Stimulated activated CD4-positive, alpha-beta T cell treated with anti-CD3 and anti-CD28 coated beads, Interleukin-15, amount 100 ng/mL, for 48 hours (primary cell): ENCODE results near the gene NFYA.

ENCODE experiments used
- DNase-seq, 2 donors: peaks; one replicate each; pipeline ENCODE4 v3.0.0-alpha.2; 2020; ENCODE audit warnings: low read depth in 2 of 2

NFYA gene

DNA sequence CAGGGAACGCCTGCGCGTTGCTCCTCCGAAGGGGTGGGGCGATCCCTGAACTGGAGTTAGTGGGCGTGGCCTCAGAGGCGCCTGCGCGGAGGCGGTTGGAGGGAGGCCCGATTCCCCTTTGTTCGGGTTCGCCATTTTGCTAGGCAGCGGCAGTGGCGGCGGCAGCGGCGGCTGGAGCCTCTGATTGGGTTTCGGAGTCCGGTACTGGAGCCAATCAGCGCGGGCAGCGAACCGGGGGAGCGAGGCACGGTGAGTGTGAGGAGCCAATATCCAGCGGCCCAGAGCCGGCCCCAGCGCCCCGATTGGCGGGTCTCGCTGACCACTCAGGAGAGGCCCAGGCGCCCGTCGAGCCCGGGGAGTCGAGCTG lies at the start of gene NFYA:
Gene NFYA (plus strand): TSS at position 139 of the 367 bp plus-strand sequence. CDS start 6,116 bp downstream, outside the sequence.
- peak in 1 of 2 donors; percentile 99 for DNase-seq

DNA sequence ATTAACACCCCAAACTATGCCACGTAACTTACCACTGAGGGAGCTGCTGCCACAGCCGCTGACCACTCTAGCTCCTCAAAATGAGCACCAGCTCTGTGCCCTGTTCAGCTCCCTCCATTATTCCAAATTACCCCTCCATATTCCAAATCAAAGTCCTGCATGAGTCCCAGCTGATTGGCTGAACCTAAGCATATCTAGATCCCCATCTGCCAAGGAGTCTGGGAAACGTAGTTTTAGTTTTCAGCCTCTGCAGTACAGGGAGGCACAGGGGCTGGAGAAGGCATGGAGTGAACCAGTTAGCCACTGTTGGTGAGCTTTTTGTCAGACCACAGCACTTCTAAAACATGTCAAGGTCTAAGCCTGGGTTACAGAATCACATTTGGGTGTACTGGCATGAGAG lies 49.7 kb upstream of the NFYA start:
- no peak for DNase-seq

DNA sequence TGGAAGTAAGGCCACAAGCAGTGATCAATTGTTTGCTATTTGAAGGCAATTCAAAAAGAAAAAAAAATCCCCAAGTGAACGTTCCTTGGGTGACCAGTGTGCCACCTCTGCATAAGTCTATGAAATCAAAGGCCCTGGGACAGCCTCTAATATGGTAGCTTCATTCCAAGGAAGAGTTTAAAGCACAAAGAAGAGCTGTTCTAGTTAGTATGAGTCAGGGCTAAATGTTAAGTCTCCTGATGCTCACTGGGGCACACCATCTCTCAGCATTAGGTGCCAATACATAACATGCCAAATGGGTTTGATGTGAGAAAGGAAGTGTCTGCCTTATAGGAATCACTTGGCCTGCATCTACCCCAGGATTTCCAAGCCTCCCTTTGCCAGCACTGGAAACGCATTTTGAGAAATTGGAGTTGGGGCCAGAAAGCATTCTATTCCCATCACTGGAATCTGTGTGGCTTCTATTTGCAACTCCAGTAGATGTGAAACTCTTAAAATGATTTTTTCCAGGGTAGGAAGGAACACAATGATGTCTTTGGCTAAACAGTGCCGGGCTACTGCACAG lies 46.7 kb upstream of the NFYA start:
- DNase-seq, result no peak

DNA sequence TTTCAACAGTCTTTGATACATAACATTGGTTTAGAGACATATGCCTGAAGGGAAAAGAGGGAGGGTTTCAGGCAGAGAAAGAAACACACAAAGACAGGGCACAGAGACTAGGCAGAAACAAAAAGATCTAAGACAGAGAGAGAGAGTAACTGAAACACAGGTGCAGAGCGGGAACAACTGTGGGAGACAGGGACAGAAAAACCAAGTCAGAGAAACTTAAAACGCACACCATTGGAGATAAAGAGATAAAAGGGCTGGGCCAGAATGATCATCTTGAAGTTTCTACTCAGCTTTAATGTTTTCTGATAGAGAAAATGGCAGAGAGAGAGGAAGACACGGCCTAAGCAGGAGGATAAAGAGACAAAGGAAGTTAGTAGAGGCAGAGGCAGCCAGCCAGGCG lies 45.5 kb upstream of the NFYA start:
- no peak for DNase-seq

DNA sequence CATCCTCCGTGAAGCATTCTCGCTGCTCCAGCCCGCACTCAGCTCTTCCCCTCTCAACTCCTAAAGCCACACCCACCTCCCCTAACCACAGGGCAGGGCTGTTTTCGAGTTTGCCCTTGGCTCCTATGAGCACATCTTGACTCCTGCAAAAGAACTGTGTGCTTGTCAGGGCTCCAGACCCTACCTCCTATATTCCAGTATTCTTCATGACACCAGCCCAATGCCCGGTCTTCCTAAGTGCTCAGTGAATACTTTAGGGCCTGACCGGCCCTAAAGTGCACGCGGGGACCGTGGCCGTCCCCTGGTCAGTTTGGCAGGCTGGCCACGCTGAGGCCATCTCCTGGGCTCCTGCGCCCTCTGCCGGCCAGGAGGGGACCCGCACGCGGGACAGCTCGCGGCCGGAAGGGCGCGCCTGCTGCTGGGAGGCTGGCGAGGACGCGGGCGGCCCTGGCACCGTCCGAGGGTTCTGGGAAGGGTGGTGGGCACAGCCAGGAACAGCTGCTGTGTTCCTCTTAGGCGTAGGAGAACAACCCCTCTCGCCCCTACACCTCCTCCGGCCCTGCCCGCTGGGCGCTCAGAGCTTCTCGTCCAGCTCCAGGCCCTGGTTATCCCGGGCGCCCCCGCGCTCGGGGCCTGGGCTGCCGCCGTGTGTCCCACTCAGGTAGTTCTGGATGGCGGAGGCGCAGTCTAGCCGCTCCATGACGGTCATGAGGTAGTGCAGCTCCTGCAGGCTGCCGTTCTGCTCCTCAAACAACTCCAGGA lies 44.8 kb upstream of the NFYA start:
- peak; percentile 41 to 69 for DNase-seq

DNA sequence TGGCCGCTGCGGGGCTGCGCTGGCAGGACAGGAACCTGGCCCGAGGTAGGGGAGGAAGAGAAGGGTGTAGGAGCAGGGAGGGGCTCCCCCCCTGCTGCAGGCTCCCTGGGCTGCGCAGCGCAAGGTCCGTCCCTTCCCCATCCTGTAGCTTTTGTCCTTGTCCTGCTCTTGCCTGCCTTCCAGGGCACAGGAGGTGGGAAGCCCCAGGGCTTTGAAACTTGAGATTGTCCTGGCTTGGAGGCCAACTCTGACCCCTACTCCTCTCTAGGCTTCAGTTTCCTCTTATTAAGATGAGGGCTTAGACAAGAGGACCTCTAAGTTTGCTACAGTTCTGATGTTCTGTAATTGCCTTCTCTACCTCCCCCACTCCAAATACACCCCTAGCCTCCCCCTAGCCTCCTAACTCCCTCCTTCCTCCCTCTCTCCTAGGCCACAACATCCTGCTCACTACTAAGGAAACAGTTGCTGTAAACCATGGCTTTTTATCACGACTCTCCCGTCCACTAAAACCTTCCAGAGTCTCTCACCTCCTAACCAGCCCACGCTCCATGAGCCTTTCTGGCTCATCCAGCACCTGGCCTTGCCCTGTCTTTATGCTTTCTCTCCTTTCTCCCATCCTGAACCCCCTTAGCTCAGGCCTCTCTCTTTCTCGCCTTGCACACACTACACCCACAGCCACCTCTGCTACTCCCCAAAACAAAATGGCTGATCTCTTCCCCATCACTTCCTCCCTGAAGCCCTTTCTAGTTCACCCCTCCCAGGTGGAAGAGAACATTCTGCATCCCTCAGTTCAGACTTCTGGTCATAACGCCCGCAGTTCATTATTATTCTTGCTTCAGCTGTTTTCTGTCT lies 44.0 kb upstream of the NFYA start:
- no peak for DNase-seq

DNA sequence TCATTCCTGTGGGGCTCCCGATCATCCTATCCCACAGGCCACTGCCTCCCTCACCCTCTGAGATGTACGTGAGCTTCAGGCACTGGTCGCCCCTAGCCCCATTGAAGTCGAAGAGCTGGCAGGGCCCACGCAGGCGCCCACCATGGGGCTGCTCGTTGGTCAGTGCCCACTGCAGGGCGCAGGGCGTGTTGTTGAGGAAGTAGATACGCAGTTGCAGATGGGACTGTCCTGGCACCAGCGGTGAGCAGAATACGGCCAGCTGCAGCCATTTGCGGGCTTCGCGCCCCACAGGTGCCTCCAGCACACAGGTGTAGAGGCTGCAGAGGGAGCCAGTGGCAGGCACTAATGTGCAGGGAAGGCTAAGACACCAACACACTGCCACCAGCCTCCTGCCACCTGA lies 39.9 kb upstream of the NFYA start:
- DNase-seq, result no peak

DNA sequence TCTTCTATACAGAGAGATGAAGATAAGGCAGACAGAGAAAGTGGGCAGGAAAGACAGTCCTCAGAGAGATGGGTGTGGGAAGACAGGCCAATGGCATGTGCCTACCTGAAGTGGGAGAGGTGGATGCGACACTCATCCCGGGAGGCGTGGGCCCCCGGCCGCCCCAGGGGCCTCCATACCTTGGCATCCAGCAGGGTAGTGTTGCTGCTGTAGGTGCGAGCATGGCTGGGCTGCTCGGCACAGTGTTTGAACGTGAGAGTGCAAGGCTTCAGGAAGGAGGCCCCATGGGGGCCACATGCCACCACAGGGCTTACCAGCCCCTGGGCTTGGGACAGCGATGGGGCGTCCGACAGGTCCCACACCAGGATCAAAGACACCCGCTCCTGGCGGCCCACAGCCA lies 39.0 kb upstream of the NFYA start:
- no peak for DNase-seq

DNA sequence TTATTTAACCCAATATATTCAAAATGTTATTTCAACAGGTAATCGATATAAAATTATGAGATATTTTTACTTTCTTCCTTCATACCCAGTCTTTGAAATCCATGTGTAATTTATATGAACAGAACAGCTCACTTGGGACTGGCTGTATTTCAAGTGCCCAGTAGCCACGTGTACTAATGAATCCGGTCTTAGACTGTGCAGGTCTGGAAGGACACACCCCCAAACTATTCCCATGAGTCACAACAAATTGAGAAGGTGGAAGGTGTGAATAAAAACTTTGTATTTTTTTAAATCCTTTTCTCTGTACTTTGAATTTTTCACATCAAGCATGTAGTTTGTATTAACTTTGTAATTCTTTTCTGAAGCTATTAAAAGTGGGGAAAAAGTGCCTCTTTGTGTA lies 36.6 kb upstream of the NFYA start:
- no peak for DNase-seq

DNA sequence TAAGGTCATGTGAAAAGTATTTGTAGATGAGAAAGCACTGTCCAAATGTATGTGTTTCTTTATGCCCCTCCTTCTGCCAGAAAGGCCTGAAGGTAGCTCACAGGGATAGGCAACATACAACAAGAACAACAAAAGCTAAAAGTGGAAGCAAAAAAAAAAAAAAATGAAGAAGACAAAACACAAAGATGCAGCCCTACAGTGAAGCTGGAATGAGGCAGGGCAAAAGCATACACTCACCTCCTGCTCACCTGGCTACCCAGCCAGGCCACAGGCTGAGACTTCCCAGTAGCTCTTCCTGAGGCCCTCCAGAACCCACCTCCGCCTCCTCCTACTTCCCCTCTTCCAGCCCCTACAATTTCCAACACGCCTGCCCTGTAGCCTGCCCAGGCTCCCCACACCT lies 36.2 kb upstream of the NFYA start:
- DNase-seq, result no peak

DNA sequence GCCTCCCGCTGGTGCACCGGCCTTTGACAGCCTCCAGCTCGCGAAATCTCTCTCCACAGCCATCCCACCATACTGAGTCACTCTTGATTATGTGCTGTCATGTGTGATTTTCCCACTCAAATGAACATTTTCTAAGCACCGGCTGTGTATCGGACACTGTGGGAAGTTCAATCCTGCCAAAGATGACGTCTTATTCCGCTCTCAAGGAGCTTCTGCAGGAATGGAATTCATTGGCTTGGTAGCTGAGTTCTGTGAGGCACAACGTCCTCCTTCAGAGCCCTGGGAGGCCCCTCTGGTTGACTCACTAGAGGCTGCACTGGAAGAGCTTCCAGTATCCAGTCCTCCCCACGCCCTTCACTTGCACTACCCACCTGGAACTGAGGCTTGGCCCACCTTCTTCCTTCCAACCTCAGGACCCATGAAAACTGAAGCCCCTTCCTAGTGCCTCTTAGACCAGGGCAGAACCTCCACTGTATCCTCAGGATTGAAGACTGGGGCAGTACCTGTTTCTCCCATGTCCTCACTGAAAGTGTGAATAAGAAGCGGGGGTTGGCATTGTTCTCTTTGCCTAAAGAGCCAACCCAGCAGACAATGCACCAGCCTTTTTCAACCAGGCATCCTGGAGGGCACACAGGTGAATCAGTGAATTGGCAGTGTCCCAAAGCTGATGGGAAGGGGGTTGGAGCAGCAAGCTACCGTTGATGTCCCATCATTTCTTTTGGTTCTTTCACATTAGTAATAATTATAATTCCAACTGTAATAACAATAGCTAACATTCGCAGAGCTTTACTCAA lies 35.5 kb upstream of the NFYA start:
- no peak for DNase-seq

DNA sequence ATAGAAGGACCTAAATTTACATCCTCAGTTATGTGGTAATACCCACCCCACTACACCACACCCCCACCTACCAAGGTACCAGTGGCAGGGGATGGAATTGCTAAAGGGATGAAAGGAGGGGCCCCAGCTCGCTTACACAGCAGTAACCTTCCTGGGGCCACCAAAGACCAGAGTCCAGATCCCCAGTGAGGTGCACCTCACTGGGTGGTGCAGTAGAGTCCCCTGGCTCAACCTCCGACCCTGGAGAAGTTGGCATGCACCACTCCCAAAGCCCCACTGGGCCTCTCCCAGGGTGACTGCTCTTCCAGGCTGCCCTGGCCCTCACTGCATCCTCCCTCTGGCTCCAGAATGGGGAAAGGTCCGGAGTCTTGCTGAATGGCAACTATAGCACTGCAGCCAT lies 34.6 kb upstream of the NFYA start:
- DNase-seq, result no peak

DNA sequence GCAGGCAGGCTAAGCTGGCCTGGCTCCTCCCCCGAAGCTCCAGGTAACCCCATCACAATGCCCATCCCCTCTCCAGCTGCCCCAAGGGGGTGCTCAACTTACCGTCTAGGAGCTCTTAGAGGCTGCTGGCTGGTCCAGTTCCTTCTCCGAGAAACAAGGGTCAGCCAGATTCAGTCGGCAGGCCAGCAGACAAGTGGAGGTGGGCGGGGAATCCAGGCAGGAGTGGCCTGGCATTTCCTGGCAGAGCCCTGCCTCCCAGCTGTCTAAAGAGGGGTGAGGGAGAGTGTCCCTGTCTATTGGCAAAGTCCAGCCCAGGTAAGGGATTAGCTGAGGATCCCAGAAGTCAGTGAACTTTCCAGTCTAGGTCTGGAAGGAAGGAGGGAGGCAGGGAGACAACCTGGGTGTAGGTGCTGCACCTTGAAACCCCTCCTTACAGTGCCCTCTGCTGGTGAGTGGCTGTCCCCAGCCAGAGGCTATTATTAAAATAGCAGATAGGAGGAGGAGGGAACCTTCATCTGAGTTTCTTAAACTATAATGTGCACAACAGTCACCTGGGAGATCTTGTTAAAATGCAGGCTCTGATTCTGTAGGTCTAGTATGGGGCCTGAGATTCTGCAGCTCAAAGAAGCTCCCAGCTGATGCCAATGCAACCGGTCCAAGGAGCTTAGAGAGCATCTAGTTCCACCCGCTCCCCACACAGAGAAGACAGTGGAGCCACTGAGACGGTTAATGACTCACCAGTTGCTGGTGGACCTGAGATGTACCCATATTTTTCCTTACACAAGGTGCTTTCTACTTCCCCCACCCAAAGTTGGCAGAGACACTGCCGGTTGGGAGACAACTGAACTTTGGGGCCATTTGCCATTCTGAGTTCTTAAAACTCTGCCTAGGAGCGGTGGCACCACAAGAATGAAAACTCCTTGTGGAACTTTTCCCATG lies 33.4 kb upstream of the NFYA start, which contains the start of gene UNC5CL:
Gene UNC5CL (minus strand): TSS at position 162 of the 939 bp plus-strand sequence. CDS start 4,147 bp downstream, outside the sequence.
- DNase-seq, result peak; percentile 31 to 43

DNA sequence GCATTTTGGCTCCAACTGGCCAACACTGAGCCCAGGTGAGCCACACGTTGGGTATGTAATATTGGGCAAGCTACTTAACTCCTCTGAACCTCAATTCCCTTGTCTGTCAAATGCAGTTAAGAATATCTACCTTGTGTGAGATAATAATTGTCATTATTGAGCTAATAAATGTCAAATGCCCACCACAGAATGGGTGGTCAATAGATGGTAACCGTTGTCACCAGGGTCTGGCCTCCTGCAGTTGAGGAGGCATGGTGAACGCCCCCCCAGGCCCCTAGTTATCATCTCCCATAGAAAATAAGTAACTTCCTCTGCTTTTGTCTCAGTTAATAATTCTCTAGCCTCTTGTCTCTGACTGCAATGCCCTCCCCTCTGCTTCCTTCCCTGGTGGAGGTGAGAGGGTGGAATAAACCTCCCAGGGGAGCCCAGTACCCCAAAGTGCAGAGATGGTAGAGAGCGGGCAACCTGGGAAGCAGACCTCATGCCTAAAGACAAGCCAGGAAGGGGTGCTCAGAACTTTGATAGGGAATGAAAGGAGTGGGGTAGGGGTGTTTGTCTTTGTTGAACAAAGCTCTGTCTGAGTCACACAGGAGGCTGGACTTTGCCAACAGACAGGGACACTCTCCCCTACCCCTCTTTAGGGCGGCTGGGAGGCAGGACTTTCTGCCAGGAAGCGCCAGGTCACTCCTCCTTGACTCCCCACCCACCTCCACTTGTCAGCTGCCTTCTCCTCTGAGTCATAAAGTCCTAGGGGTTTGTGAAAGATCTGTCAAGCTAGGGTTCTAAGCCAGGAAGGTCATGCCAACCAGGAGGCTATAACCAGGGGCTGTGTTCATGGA lies 32.5 kb upstream of the NFYA start:
- DNase-seq, result no peak

DNA sequence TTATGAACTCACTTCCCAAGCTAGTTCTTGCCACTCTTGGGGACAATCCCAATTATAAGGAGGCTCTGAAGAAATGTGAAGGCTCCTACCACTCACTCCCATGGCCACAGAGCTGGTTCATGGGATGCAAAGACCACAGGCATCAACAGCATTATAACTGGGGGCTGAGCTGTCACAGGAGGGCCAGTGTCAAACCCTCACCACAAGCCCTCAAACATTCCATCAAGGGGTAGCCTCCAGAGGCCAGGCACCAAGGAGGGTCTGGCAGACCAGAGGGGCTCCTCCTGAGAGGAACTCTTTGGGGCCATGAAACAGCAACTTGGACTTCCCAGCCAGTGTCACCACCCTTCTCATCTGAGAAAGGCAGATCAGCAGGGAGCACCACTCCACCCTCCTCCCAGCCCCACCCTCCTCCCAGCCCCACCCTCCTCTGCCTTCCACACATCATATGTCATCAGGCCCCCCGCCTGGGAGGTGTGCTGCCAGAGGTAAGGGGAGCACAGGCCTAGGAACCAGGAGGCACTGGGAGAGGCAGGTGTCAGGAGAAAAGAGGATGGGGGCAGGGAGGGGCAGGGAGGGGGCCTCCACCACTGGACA lies 31.7 kb upstream of the NFYA start:
- DNase-seq, result no peak

DNA sequence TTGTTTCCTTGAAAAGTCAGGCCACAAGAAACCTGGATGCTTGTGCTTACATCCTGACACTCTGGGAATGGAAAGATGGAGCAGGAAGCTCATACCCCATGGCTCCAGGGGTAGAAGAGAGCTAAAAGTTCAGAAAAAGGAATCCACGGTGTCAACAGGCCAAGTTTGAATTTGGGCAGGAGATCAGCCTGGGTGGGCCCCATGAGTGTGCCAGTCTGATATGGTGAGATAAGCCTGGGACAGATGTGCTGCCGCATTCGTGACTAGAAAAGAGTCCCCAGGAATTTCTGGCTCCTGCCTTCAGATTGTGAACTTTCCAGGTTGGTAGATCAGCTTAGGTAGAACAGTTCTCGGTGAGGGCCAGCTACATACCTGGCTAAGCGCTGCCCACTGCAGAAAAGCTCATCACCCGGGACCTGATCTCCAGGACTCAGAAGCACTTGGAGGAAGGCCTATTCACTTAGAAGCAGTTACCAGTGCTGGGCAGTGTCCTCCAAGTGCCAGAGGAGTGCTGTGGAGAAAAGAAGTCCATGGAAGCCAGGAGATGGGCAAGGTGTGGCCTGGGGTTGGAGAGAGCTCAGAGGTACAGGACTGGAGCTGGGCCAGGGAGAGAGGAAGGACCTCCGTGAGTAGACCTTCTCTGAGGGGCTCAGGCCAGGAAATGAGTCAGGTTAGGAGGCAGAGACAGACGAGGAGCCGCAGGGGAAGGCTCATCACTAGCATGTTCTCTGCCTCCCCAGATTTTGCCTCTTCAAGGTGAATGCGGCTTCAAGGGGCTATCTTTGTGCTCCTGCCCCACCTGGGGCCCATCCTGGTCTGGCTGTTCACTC lies 30.3 kb upstream of the NFYA start, which contains the start of gene TSPO2:
Gene TSPO2 (plus strand): TSS at position 242 of the 830 bp plus-strand sequence. CDS start 519 bp downstream, at position 761.
- no peak for DNase-seq

DNA sequence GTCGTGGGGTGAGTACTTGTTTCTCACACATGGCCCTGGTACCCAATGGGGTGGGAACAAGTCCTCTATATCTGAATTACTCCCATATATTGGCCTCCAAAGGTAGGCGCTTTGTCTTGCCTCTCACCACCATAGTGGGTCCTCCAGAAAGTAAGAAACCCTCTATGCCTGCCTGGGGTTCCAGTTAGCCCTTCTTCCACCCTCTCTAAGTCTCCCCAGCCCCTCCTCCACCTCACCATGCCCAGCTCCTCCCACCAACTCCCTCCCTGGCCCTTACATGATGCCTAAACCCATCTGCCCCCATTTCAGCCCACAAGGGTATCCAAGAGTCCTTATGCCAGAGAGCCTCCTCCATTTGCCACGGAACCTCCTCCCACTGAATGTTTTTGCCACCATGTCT lies 29.6 kb upstream of the NFYA start:
- DNase-seq, result no peak

DNA sequence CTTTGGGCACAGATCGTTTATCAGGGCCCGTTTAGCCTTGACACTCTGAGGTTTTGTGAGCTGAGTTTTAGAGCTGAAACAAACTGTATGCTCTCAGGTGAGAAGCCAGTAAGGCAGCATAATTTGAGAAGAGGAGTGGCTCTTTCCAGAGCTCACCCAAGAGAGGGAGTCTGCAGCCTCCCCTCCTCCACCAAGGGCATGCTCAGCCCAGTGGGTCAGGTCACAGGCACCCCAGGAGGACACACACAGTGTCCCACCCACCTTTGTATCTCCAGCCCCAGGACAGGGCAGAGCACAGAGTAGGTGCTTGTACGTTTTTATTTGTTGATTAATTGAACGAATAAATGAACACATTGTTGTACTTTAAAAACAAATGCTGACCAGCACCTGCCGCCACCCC lies 27.1 kb upstream of the NFYA start:
- DNase-seq, result no peak
